ENCODE measurements around the gene ATF6. TPM values are rescaled to one million over a fixed set of nuclear protein-coding genes. Genes with fewer than 3 reads are reported as not detected.

The ATF6 gene
- total RNA-seq, 1 donor from 2014 or later, result 22.9 TPM

DNA sequence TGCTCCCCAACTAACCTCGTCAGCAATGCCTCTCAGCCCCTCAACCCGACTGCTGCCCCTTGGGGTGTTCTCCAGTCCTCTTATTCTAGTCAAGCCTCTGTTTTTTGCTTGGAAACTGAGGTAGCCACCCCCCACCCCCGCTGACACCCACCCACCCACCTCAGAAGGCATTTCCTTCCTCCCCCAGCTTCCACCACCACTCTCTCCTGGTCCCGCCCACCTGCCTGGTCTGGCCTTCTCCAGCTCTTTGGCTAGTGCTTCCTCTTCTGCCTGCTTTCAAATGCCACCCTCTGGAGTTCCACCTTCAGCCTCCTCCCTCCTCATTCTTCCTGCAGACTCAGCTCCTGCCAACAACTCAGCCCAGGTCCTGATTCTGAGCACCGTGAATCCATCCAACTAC, 222.3 kb downstream of the ATF6 start:
- TF ChIP-seq, protein P1, sequence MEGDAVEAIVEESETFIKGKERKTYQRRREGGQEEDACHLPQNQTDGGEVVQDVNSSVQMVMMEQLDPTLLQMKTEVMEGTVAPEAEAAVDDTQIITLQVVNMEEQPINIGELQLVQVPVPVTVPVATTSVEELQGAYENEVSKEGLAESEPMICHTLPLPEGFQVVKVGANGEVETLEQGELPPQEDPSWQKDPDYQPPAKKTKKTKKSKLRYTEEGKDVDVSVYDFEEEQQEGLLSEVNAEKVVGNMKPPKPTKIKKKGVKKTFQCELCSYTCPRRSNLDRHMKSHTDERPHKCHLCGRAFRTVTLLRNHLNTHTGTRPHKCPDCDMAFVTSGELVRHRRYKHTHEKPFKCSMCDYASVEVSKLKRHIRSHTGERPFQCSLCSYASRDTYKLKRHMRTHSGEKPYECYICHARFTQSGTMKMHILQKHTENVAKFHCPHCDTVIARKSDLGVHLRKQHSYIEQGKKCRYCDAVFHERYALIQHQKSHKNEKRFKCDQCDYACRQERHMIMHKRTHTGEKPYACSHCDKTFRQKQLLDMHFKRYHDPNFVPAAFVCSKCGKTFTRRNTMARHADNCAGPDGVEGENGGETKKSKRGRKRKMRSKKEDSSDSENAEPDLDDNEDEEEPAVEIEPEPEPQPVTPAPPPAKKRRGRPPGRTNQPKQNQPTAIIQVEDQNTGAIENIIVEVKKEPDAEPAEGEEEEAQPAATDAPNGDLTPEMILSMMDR (conservative IDR thresholded peaks at IDR 0.05), result no peak
- Mint-ChIP-seq H3K4me3 (no peak overlapping the region), H3K9me3 (peaks cover 14% of the 10 kb centered on the region), H3K36me3 (peaks cover 44% of the 10 kb centered on the region), H3K27me3 (no peaks in the 10 kb centered on the region), H3K27ac (no peak overlapping the region), H3K4me1 (ENCODE audit: unreplicated experiment) (no peaks in the 10 kb centered on the region)
- DNase-seq (ENCODE audit: extremely low spot score, unreplicated experiment), result no peak

DNA sequence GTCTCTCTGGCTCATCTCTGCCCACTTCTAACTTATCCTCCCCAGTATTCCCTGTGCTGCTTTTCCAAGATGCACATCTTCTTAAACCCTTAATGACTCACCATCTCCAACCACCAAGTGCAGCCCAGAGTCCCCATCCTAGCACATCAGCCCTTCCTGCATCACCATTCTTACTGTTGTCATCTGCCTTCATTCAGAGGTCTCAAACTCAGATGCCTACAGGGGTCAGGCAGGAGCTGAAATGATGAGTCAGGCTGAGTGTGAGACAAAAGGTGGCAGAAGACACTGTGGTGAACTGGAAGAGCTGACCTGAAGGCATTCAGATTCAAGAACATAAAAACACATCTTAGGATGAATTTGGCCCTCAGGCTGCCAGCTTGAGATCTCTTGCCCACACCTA, 223.0 kb downstream of the ATF6 start:
- no peak overlapping the region for H3K27ac Mint-ChIP-seq
- peaks cover 46% of the 10 kb centered on the region for H3K36me3 Mint-ChIP-seq
- no peaks in the 10 kb centered on the region for H3K27me3 Mint-ChIP-seq
- peaks cover 14% of the 10 kb centered on the region for H3K9me3 Mint-ChIP-seq
- TF ChIP-seq, protein P1 (conservative IDR thresholded peaks at IDR 0.05), result no peak
- no peak for DNase-seq (ENCODE audit: extremely low spot score, unreplicated experiment)
- no peaks in the 10 kb centered on the region for H3K4me1 Mint-ChIP-seq (ENCODE audit: unreplicated experiment)
- H3K4me3 Mint-ChIP-seq, result no peak overlapping the region

DNA sequence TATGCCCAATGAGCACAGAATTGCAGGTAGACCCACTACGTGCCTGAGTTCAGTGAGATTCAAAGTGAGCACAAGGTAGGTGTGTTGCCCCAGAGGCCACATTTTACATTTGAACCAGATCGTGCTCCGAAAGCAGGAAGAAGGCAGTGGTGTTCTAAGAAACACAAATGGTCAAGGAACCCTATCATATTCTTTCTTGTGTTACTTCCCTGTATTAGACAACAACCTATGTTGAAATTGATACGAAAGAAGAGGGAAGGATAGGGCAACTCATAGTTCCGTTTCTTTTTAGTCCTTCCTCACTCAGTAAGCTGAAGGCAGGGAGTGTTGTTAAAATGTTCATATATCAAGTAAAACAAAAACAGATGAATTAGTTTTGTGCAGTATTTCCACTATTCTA, 223.7 kb downstream of the ATF6 start:
- H3K4me3 Mint-ChIP-seq, result no peak overlapping the region
- peaks cover 45% of the 10 kb centered on the region for H3K36me3 Mint-ChIP-seq
- TF ChIP-seq, protein P1 (conservative IDR thresholded peaks at IDR 0.05), result no peak
- DNase-seq (ENCODE audit: extremely low spot score, unreplicated experiment), result no peak
- no peaks in the 10 kb centered on the region for H3K27me3 Mint-ChIP-seq
- H3K27ac Mint-ChIP-seq, result no peak overlapping the region
- H3K9me3 Mint-ChIP-seq, result peaks cover 14% of the 10 kb centered on the region
- no peaks in the 10 kb centered on the region for H3K4me1 Mint-ChIP-seq (ENCODE audit: unreplicated experiment)

DNA sequence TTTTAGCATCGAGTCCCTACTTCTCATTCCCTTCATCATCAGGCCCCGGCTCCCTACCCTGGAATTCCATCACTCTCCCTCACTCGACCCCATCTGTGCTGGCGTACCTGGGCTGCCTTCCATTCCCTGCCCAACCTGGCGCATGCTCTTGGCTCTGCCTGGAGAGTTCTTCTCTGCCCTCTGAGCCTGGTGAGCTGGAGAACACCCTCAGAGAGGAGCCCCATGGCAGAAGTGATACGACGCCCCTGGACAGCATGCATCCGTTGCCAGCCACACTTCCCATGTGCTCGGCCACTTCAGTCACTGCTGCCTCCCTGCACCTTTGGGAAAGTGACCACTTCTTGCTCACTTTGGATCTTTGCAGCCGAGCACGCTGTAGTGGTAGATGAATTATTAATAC, 227.5 kb downstream of the ATF6 start:
- Mint-ChIP-seq H3K9me3 (no peaks in the 10 kb centered on the region), H3K4me3 (no peak overlapping the region), H3K36me3 (peaks cover 40% of the 10 kb centered on the region), H3K27ac (no peak overlapping the region), H3K27me3 (no peaks in the 10 kb centered on the region), H3K4me1 (ENCODE audit: unreplicated experiment) (no peaks in the 10 kb centered on the region)
- TF ChIP-seq, protein P1 (conservative IDR thresholded peaks at IDR 0.05), result no peak
- DNase-seq (ENCODE audit: extremely low spot score, unreplicated experiment), result no peak

DNA sequence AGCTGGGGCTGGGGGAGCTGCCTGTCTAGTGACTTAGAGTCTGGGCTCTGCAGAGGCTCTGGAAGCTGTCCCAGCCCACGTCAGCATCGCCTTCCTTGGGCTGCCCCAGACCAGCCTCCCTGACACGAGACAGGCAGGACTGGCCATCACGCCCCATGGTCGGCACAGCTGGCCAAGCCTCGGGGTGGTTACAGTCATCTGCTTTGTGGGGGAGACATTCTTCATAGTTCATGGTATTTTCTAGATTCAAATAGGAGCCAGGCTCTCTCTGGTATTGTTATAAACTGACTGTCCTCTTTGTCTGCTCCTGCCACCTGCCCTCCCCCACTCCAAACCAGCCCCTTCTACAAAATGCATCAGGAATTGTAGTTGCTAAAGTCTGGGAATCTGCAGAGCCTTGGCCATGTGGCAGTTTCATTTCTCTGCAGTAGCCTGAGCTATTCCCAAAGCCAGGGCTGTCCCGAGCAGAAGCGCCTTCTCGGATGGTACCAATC, 228.1 kb downstream of the ATF6 start:
- Mint-ChIP-seq H3K27ac (no peak overlapping the region), H3K9me3 (no peaks in the 10 kb centered on the region), H3K4me3 (no peak overlapping the region), H3K36me3 (peaks cover 33% of the 10 kb centered on the region), H3K4me1 (ENCODE audit: unreplicated experiment) (no peaks in the 10 kb centered on the region), H3K27me3 (no peaks in the 10 kb centered on the region)
- TF ChIP-seq, protein P1 (conservative IDR thresholded peaks at IDR 0.05), result no peak
- DNase-seq (ENCODE audit: extremely low spot score, unreplicated experiment), result no peak

DNA sequence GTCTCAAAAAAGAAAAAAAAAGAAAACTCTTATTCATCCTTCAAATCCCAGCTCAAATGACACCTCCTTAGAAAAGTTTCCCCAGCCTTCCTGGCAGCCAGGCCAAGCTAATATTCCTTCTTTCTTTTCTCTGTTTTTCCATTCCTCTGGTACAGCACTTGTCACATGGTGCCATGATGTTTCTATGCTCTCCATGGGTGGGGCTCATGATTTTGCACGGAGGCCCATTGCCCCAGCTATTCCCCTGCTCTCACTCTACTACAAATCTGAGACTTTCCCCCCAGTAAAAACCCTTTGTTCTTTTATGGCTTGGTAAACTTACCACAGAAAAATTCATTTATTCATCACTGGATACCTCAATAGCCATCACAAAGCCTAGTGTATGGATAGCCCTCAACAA, 231.0 kb downstream of the ATF6 start:
- H3K36me3 Mint-ChIP-seq, result peaks cover 28% of the 10 kb centered on the region
- no peaks in the 10 kb centered on the region for H3K27me3 Mint-ChIP-seq
- no peak for DNase-seq (ENCODE audit: extremely low spot score, unreplicated experiment)
- no peak overlapping the region for H3K4me3 Mint-ChIP-seq
- TF ChIP-seq, protein P1 (conservative IDR thresholded peaks at IDR 0.05), result no peak
- no peaks in the 10 kb centered on the region for H3K9me3 Mint-ChIP-seq
- no peak overlapping the region for H3K27ac Mint-ChIP-seq
- no peaks in the 10 kb centered on the region for H3K4me1 Mint-ChIP-seq (ENCODE audit: unreplicated experiment)
